ENCODE measurements around the gene HEXIM2. TPM values are rescaled to one million over a fixed set of nuclear protein-coding genes. Genes with fewer than 3 reads are reported as not detected.

HEXIM2 gene
- total RNA-seq, 2 donors from 2014 or later: 6.1 to 10.7 TPM

DNA sequence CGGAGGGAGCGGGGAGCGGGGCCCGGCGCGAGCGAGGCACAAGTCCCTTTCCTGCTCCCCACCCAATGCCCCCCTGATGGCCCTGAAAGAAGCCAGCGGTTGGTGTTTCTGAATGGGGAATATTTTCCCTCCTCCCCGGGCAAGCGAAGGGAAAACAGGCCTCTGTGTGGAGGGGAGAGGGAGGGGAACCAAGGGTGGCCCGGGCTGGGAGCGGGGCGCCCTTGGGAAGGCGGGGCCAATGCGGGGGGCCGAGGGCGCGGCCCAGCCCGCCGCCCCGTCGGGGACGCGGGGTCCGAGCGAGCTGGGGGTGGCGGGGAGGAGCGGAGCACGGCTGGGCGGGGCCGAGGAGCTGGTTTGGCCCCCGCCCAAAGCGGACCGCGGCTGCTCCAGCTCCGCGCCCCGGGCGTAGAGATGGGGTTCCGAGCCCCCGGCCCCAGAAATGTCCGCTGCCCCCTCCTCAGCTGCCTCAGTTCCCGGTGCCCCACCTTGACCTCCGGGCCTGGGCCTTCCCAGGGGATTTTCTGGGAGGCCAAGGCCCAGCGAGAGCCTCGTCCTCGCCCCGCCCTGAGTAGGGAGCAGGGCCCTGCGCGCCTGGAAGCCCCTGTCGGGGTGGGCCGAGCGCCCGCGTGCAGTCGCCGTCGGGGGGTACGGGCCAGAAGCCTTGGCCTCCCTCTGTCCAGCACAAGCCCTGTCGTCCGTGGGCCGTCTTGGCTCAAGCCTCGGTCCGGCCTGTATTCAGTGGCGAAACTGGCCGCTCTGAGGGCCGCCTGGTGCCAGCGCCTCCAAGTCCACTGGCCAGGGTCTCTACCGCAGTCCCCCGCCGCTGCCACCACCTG, 17.3 kb upstream of the HEXIM2 start:
- no peaks in the 10 kb centered on the region for H3K27me3 Mint-ChIP-seq
- peaks cover 34 to 35% of the 10 kb centered on the region in 2 donors for H3K4me1 Mint-ChIP-seq (ENCODE audit: low read depth in 2 of 2)
- ATAC-seq: no peak
- DNase-seq (ENCODE audit: low spot score): peak; percentile 61
- H3K36me3 Mint-ChIP-seq: peaks cover 4% of the 10 kb centered on the region
- H3K9me3 Mint-ChIP-seq: no peaks in the 10 kb centered on the region
- peak overlapping the region in 1 of 2 donors; percentile 67 for H3K27ac Mint-ChIP-seq
- peak overlapping the region; percentile 41 for H3K4me3 Mint-ChIP-seq

DNA sequence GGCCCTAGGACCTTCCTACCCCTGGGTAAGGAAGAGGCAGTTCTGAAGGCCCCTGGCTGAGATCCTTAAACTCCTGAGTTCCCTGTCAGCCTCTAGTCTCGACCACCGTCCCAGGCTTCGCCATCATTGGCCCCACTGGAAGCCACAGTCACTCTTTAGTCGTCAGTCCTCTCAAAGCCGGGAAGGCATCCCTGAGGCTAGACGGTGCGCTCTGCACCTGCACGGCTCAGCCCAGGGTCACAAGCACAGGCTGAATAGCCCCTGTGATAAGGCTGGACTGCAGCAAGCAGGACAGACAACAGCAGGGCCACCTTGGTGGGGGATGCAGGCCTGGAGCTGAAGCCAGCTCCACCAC, 16.7 kb upstream of the HEXIM2 start:
- no peak for ATAC-seq
- peaks cover 4% of the 10 kb centered on the region for H3K36me3 Mint-ChIP-seq
- H3K27me3 Mint-ChIP-seq: no peaks in the 10 kb centered on the region
- peak overlapping the region; percentile 29 for H3K4me3 Mint-ChIP-seq
- no peak overlapping the region for H3K27ac Mint-ChIP-seq
- H3K4me1 Mint-ChIP-seq (ENCODE audit: low read depth in 2 of 2): peaks cover 36 to 40% of the 10 kb centered on the region in 2 donors
- DNase-seq (ENCODE audit: low spot score): no peak
- H3K9me3 Mint-ChIP-seq: no peaks in the 10 kb centered on the region

DNA sequence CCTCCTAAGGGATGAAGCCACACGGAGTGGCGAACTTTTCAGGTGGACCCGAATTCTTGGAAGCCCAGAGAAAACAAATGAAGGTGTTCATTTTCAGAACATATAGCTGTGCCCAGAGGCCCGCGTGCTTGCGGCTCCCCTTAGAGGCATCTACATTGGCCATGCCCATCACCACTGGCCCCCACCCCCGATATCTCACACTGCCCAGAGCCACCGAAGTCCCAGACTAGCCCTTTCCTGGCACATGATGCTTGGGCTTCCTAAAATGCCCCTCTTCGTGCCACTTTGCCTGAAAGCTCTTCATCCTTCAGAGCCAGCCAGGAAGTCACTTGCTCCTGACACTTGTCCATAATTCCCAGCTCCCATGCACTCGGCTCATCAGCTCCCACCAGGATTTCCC, 15.5 kb upstream of the HEXIM2 start:
- H3K9me3 Mint-ChIP-seq: no peaks in the 10 kb centered on the region
- H3K36me3 Mint-ChIP-seq: peaks cover 4% of the 10 kb centered on the region
- no peak for DNase-seq (ENCODE audit: low spot score)
- peaks cover 37 to 44% of the 10 kb centered on the region in 2 donors for H3K4me1 Mint-ChIP-seq (ENCODE audit: low read depth in 2 of 2)
- H3K27me3 Mint-ChIP-seq: no peaks in the 10 kb centered on the region
- ATAC-seq: no peak
- H3K4me3 Mint-ChIP-seq: peak overlapping the region; percentile 97
- H3K27ac Mint-ChIP-seq: peak overlapping the region; percentile 100

DNA sequence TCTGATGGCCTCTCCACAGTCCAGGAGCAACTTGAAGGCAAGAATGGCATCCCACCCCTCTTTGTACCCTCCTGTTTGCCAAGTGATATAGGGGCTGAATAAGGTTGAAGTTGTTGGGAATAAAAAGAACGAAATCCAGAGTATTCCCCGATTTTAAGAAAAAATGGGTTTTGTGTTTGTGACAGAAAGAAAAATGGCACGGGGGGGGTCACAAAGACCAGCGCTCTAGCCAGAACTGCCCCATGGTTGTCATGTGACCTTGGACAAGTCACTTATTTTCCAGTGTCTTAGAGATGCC, 15.1 kb upstream of the HEXIM2 start:
- no peaks in the 10 kb centered on the region for H3K9me3 Mint-ChIP-seq
- DNase-seq (ENCODE audit: low spot score): no peak
- peak overlapping the region; percentile 100 for H3K27ac Mint-ChIP-seq
- H3K4me3 Mint-ChIP-seq: peak overlapping the region; percentile 97
- ATAC-seq: no peak
- H3K4me1 Mint-ChIP-seq (ENCODE audit: low read depth in 2 of 2): peaks cover 38 to 48% of the 10 kb centered on the region in 2 donors
- peaks cover 4% of the 10 kb centered on the region for H3K36me3 Mint-ChIP-seq
- no peaks in the 10 kb centered on the region for H3K27me3 Mint-ChIP-seq

DNA sequence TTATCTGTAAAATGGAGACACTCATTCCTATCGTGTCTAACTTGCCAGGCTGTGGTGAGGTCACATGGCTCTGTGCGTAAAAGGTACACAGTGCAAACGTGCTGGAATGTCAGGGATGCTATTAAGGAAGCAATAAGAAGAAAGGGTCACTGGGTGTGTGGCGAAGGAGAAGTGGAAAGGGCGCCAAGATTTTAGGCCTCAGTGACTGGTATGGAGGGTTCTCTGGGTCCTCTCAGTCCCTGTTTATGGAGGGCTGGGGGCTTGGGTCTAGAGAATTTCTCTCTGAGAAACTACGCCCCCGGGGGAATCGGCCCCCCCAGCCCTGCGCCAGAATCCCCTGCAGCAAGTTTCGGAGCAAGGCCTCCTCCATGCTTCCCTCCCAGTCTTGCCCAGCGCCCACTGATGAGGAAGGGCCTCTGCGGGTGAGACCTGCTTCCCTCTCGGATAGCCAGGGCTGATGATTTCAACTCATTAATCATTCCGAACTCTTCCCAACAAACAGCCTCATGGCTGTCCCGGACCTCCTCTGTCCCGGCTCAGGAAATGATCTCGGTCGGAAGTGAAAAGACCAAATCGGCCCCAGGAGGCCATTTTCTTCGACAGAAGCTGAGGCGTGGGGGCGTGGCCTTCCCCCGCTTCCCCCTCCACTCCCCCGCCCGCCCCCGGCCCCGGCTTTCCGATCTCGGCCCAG, 14.6 kb upstream of the HEXIM2 start:
- Mint-ChIP-seq H3K36me3 (peaks cover 4% of the 10 kb centered on the region), H3K27ac (peak overlapping the region; percentile 100), H3K9me3 (no peaks in the 10 kb centered on the region), H3K27me3 (no peaks in the 10 kb centered on the region), H3K4me1 (ENCODE audit: low read depth in 2 of 2) (peaks cover 41 to 51% of the 10 kb centered on the region in 2 donors), H3K4me3 (peak overlapping the region; percentile 97)
- no peak for DNase-seq (ENCODE audit: low spot score)
- peak; percentile 1 to 4 for ATAC-seq

DNA sequence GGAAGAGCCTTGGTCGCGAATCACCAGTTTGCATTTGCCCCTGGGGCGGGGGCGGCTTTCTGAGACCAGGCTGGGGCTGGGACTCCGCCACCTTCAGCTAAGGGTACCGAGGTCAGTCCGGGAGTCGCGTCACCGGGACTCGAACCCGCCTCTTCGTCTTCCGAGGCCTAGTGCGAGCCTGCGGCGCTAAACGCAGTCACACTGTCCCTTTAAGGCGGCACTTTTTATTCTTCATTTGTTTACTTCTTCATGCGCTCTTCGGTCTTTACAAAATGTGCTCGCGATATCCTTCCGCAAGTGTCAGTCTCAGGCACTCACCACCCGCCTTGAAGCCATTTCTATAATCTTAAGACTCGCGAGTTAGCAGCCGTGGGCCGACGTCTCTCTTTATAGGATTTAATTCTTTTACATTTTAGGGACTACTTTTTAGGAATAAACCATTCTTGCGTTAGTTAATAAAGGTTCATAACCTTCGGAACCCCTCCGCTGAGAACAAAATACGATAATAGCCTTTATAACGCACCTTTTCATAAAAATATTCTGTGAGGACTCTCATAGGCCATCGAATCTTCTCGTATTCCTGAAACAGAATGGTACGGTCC, 14.0 kb upstream of the HEXIM2 start:
- peaks cover 41 to 51% of the 10 kb centered on the region in 2 donors for H3K4me1 Mint-ChIP-seq (ENCODE audit: low read depth in 2 of 2)
- H3K9me3 Mint-ChIP-seq: no peaks in the 10 kb centered on the region
- peak overlapping the region; percentile 97 for H3K4me3 Mint-ChIP-seq
- no peaks in the 10 kb centered on the region for H3K27me3 Mint-ChIP-seq
- H3K27ac Mint-ChIP-seq: peak overlapping the region; percentile 100
- peaks cover 4% of the 10 kb centered on the region for H3K36me3 Mint-ChIP-seq
- DNase-seq (ENCODE audit: low spot score) (peak; percentile 86), ATAC-seq (peak; percentile 53)

DNA sequence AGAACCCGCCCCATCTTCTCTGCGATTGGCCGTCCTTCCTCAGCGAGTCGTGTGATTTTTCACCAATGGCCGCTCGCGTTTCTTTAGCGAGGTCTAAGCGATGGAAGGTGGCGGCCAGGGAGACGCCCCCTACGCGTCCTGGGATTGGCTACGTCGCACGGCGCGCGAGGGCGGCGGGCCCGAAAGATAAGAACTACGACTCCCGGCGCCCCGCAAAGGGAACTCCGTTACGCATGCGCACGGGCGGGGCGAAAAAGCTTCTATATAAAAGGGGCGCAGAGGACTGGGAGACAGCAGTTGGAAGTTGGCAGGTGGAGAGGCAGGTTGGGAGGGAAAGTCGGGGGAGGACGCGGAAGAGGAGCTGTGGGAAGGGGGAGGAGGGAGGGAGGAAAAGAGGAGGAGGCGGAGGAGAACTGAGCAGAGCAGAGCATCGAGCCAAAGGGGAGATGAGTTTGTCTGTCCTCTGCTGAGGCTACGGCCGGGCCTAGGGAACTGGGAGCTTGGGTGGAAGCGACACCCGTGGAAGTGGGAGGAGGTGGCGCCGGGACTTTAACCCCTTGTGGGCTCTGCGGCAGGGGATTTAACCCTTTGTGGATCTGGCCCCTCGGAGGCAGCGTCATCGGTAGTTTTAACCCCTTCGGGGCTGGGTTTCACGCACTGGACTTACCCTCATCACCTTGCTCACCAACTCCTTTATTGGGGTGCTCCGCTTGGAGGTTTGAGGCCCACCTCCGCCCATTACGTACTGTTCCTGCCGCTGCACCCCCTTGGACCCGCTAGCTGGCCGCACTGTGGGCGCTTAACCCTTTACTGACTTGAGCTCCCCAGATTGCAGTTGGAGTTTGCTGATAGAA, 13.3 kb upstream of the HEXIM2 start, which contains the start of gene HEXIM1:
Gene HEXIM1 (plus strand): TSS at position 293 of the 854 bp plus-strand sequence. CDS start 716 bp downstream, outside the sequence.
- Mint-ChIP-seq H3K27ac (peak within 1 kb of the TSS; percentile 100), H3K4me1 (ENCODE audit: low read depth in 2 of 2) (peaks cover 41 to 48% of the 10 kb centered on the region in 2 donors), H3K36me3 (peaks cover 4% of the 10 kb centered on the region), H3K27me3 (no peaks in the 10 kb centered on the region), H3K9me3 (no peaks in the 10 kb centered on the region), H3K4me3 (peak within 1 kb of the TSS; percentile 97)
- DNase-seq (ENCODE audit: low spot score): peak; percentile 99
- peak; percentile 90 to 91 for ATAC-seq

DNA sequence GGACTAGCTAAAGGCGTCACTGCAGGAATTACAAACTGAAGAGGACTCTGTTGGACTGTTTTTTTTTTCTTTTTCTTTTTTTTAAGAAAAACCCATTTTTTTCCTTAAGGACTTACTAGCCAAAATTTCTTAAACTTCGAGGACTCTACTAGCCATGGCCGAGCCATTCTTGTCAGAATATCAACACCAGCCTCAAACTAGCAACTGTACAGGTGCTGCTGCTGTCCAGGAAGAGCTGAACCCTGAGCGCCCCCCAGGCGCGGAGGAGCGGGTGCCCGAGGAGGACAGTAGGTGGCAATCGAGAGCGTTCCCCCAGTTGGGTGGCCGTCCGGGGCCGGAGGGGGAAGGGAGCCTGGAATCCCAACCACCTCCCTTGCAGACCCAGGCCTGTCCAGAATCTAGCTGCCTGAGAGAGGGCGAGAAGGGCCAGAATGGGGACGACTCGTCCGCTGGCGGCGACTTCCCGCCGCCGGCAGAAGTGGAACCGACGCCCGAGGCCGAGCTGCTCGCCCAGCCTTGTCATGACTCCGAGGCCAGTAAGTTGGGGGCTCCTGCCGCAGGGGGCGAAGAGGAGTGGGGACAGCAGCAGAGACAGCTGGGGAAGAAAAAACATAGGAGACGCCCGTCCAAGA, 12.5 kb upstream of the HEXIM2 start:
- peaks cover 41 to 48% of the 10 kb centered on the region in 2 donors for H3K4me1 Mint-ChIP-seq (ENCODE audit: low read depth in 2 of 2)
- peak overlapping the region; percentile 97 for H3K4me3 Mint-ChIP-seq
- H3K36me3 Mint-ChIP-seq: peaks cover 4% of the 10 kb centered on the region
- no peaks in the 10 kb centered on the region for H3K9me3 Mint-ChIP-seq
- peak; percentile 82 for DNase-seq (ENCODE audit: low spot score)
- H3K27ac Mint-ChIP-seq: peak overlapping the region; percentile 100
- peak; percentile 45 to 50 for ATAC-seq
- H3K27me3 Mint-ChIP-seq: no peaks in the 10 kb centered on the region

DNA sequence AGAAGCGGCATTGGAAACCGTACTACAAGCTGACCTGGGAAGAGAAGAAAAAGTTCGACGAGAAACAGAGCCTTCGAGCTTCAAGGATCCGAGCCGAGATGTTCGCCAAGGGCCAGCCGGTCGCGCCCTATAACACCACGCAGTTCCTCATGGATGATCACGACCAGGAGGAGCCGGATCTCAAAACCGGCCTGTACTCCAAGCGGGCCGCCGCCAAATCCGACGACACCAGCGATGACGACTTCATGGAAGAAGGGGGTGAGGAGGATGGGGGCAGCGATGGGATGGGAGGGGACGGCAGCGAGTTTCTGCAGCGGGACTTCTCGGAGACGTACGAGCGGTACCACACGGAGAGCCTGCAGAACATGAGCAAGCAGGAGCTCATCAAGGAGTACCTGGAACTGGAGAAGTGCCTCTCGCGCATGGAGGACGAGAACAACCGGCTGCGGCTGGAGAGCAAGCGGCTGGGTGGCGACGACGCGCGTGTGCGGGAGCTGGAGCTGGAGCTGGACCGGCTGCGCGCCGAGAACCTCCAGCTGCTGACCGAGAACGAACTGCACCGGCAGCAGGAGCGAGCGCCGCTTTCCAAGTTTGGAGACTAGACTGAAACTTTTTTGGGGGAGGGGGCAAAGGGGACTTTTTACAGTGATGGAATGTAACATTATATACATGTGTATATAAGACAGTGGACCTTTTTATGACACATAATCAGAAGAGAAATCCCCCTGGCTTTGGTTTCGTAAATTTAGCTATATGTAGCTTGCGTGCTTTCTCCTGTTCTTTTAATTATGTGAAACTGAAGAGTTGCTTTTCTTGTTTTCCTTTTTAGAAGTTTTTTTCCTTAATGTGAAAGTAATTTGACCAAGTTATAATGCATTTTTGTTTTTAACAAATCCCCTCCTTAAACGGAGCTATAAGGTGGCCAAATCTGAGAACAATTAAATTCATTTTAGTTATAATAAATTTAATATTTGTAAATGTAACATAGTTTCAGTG, 11.7 kb upstream of the HEXIM2 start:
- Mint-ChIP-seq H3K27me3 (no peaks in the 10 kb centered on the region), H3K4me1 (ENCODE audit: low read depth in 2 of 2) (peaks cover 41 to 47% of the 10 kb centered on the region in 2 donors), H3K9me3 (no peaks in the 10 kb centered on the region), H3K4me3 (peak overlapping the region; percentile 97), H3K27ac (peak overlapping the region; percentile 100), H3K36me3 (peaks cover 4% of the 10 kb centered on the region)
- DNase-seq (ENCODE audit: low spot score) (peak; percentile 61), ATAC-seq (no peak)

DNA sequence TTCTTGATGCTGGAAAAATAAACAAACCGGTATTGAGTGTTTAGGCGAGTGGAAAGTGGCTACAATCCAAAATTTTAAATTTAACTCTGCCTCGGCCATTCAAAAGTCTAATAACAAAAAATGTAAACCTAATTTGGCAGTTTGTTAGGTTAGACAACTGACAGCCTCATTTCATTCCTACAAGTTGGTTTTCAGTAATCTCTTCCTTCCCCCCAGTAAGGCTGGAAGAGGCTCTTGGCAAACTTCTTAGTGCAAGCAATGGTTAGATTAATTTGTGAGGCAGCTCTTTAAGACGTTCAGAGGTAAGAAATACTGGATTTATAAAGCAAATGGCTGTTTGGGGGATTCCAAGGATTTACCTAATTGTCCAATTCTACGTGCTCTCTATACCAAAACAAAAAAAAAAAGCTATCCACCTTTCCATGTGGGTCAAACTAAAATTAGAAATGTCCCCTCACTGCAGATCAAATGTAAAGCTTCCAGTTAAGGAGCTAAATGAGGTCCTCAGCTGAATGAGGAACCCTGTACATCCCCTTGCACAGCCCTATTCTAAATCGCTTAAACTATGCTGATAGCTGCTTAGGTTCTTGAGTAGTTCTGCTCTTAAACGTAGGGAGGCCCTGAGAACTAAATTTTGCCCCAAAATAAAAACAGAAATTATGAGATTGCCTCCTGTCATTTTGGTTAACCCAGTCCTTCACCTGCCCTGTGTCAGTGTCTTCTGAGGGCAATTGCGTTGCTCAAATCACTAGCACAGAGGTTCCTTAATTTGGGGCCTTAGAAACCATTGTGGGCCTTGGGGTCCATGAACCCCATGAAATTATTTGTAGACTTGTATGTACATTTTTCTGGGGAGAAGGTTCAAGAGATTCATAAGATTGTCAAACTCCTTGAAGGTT, 10.5 kb upstream of the HEXIM2 start:
- DNase-seq (ENCODE audit: low spot score): no peak
- H3K36me3 Mint-ChIP-seq: peaks cover 4% of the 10 kb centered on the region
- peak overlapping the region in 1 of 2 donors; percentile 78 for H3K27ac Mint-ChIP-seq
- peak overlapping the region; percentile 97 for H3K4me3 Mint-ChIP-seq
- H3K9me3 Mint-ChIP-seq: no peaks in the 10 kb centered on the region
- H3K4me1 Mint-ChIP-seq (ENCODE audit: low read depth in 2 of 2): peaks cover 41 to 47% of the 10 kb centered on the region in 2 donors
- H3K27me3 Mint-ChIP-seq: no peaks in the 10 kb centered on the region
- no peak for ATAC-seq

DNA sequence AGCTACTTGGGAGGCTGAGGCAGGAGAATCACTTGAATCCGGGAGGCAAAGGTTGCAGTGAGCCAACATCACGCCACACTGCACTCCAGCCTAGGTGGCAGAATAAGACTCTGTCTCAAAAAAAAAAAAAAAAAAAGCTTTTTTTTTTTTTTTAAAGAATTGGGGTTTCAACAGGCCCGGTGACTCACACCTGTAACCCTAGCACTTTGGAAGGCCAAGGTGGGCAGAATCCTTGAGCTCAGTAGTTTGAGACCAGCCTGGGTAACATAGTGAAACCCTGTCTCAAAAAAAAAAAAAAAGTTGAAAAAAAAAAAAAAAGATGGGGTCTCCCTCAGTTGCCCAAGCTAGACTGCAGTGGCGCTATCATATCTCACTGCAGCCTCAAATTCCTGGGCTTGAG, 6.6 kb upstream of the HEXIM2 start:
- Mint-ChIP-seq H3K27ac (no peak overlapping the region), H3K27me3 (no peaks in the 10 kb centered on the region), H3K9me3 (no peaks in the 10 kb centered on the region), H3K4me3 (no peak overlapping the region), H3K4me1 (ENCODE audit: low read depth in 2 of 2) (peaks cover 32 to 34% of the 10 kb centered on the region in 2 donors), H3K36me3 (peaks cover 2% of the 10 kb centered on the region)
- no peak for ATAC-seq
- DNase-seq (ENCODE audit: low spot score): peak; percentile 3
